Activated naive CD4-positive, alpha-beta T cell treated with anti-CD3 and anti-CD28 coated beads for 36 hours (primary cell): ENCODE results near the gene TFR2. TPM values are rescaled to one million over a fixed set of nuclear protein-coding genes. Genes with fewer than 3 reads are reported as not detected.

Experiments
- CTCF ChIA-PET: fragments of 350-600 bp; sonication (Branson Sonifier 250); formaldehyde crosslinking; loops from one replicate; lab custom pipeline; 2021; ENCODE audit warnings: antibody characterized with exemption; lab: Charles Lee
- DNase-seq: peaks from one replicate; pipeline ENCODE4 v3.0.0-alpha.2; 2020
- H3K27ac Mint-ChIP-seq: one replicate; pipeline ENCODE4 v1.8.0; 2021; ENCODE audit warnings: mild to moderate bottlenecking, mixed read lengths
- H3K27me3 Mint-ChIP-seq: one replicate; pipeline ENCODE4 v1.8.0; 2021; ENCODE audit warnings: low read depth, mixed read lengths
- H3K36me3 Mint-ChIP-seq: one replicate; pipeline ENCODE4 v1.8.0; 2021; ENCODE audit warnings: low read depth, mixed read lengths
- H3K4me1 Mint-ChIP-seq: one replicate; pipeline ENCODE4 v1.8.0; 2021; ENCODE audit warnings: low read depth, mixed read lengths
- H3K4me3 Mint-ChIP-seq: one replicate; pipeline ENCODE4 v1.8.0; 2021; ENCODE audit warnings: mild to moderate bottlenecking, moderate library complexity, mixed read lengths
- H3K9me3 Mint-ChIP-seq: one replicate; pipeline ENCODE4 v1.8.0; 2021; ENCODE audit warnings: mixed read lengths
- intact Hi-C: fragments of 100-400 bp; cut with micrococcal nuclease; formaldehyde crosslinking; loops from one replicate; pipeline ENCODE4 v1.15.1; 2023
- total RNA-seq, 2 experiments: library from RNA; stranded (reverse); gene quantifications; one replicate each; pipeline ENCODE4 v1.2.3, GENCODE V29; 2021

TFR2 gene
- total RNA-seq, 2 experiments from 2014 or later, result 4.2 to 5.1 TPM

- CTCF ChIA-PET, result interaction anchor here (0.6 to 3.0 kb wide), 3 partner anchors 9 to 54 kb away, joined by 3 to 17 read pairs (median 10); partner anchors contain the start of genes GIGYF1 and POP7
- no peaks in the 10 kb centered on the region for H3K27me3 Mint-ChIP-seq
- intact Hi-C loops, result no loop called here
- H3K27ac Mint-ChIP-seq, result no peak overlapping the region
- H3K36me3 Mint-ChIP-seq, result peaks cover 10% of the 10 kb centered on the region
- H3K4me1 Mint-ChIP-seq, result peaks cover 19% of the 10 kb centered on the region
- DNase-seq, result no peak
- no peak overlapping the region for H3K4me3 Mint-ChIP-seq
- H3K9me3 Mint-ChIP-seq, result no peaks in the 10 kb centered on the region
Measured at GRCh38 chr7:100683659-100684533, 42.5 kb upstream of the TFR2 start.

GRCh38 chr7:100682991-100683658, 41.8 kb upstream of the TFR2 start:
- Mint-ChIP-seq H3K9me3 (no peaks in the 10 kb centered on the region), H3K27ac (no peak overlapping the region), H3K4me1 (peaks cover 17% of the 10 kb centered on the region), H3K27me3 (no peaks in the 10 kb centered on the region), H3K4me3 (no peak overlapping the region), H3K36me3 (peaks cover 14% of the 10 kb centered on the region)
- DNase-seq, result no peak
- CTCF ChIA-PET, result interaction anchor here (0.6 to 3.0 kb wide), 5 partner anchors 9 to 75 kb away, joined by 3 to 17 read pairs (median 4); partner anchors contain the start of genes GIGYF1 and POP7
- intact Hi-C loops, result loop anchor here (1.0 kb wide), 1 partner anchor 9 kb away; no protein-coding TSS in a partner anchor

- H3K4me1 Mint-ChIP-seq, result peaks cover 16% of the 10 kb centered on the region
- no peaks in the 10 kb centered on the region for H3K9me3 Mint-ChIP-seq
- H3K27ac Mint-ChIP-seq, result no peak overlapping the region
- no peak overlapping the region for H3K4me3 Mint-ChIP-seq
- DNase-seq, result no peak
- CTCF ChIA-PET, result interaction anchor here (1.2 to 4.4 kb wide), 4 partner anchors 9 to 49 kb away, joined by 4 to 43 read pairs (median 14); partner anchors contain the start of genes GIGYF1 and POP7
- intact Hi-C loops, result loop anchor here (1.0 kb wide), 1 partner anchor 8 kb away; no protein-coding TSS in a partner anchor
- peaks cover 18% of the 10 kb centered on the region for H3K36me3 Mint-ChIP-seq
- H3K27me3 Mint-ChIP-seq, result no peaks in the 10 kb centered on the region
Measured at GRCh38 chr7:100682228-100682741, 40.9 kb upstream of the TFR2 start.

- Mint-ChIP-seq H3K27me3 (no peaks in the 10 kb centered on the region), H3K9me3 (no peaks in the 10 kb centered on the region), H3K36me3 (peaks cover 18% of the 10 kb centered on the region), H3K4me3 (no peak overlapping the region), H3K27ac (no peak overlapping the region), H3K4me1 (peaks cover 20% of the 10 kb centered on the region)
- DNase-seq, result no peak
- CTCF ChIA-PET, result interaction anchor here (0.5 to 4.4 kb wide), 3 partner anchors 7 to 24 kb away, joined by 3 to 43 read pairs (median 10); partner anchors contain the start of gene POP7
- intact Hi-C loops, result loop anchor here (1.0 kb wide), 1 partner anchor 7 kb away; no protein-coding TSS in a partner anchor
Measured at GRCh38 chr7:100681491-100682227, 40.3 kb upstream of the TFR2 start.

- H3K36me3 Mint-ChIP-seq, result peaks cover 22% of the 10 kb centered on the region
- H3K4me3 Mint-ChIP-seq, result no peak overlapping the region
- intact Hi-C loops, result no loop called here
- H3K4me1 Mint-ChIP-seq, result peaks cover 25% of the 10 kb centered on the region
- no peak overlapping the region for H3K27ac Mint-ChIP-seq
- CTCF ChIA-PET, result interaction anchor here (0.5 to 4.4 kb wide), 5 partner anchors 8 to 146 kb away, joined by 3 to 43 read pairs (median 4); partner anchors contain the start of gene POP7
- no peaks in the 10 kb centered on the region for H3K27me3 Mint-ChIP-seq
- no peaks in the 10 kb centered on the region for H3K9me3 Mint-ChIP-seq
- no peak for DNase-seq
Measured at GRCh38 chr7:100680576-100681271, 39.4 kb upstream of the TFR2 start.

GRCh38 chr7:100679927-100680575, 38.7 kb upstream of the TFR2 start:
- H3K9me3 Mint-ChIP-seq, result no peaks in the 10 kb centered on the region

GRCh38 chr7:100679129-100679926, 38.0 kb upstream of the TFR2 start:
- CTCF ChIA-PET, result interaction anchor here (4.4 kb wide), 1 partner anchor 12 kb away, joined by 43 read pairs; no protein-coding TSS in a partner anchor
- intact Hi-C loops, result loop anchor here (5.0 kb wide), 2 partner anchors 52 to 202 kb away; partner anchors contain the start of gene TSC22D4
- no peak for DNase-seq
- Mint-ChIP-seq H3K4me1 (peaks cover 25% of the 10 kb centered on the region), H3K36me3 (peaks cover 17% of the 10 kb centered on the region), H3K9me3 (no peaks in the 10 kb centered on the region), H3K27ac (peak overlapping the region; percentile 39), H3K27me3 (no peaks in the 10 kb centered on the region), H3K4me3 (no peak overlapping the region)

More at GRCh38 chr7:100679927-100680575, 38.7 kb upstream of the TFR2 start:
- H3K4me1 Mint-ChIP-seq, result peaks cover 25% of the 10 kb centered on the region
- H3K36me3 Mint-ChIP-seq, result peaks cover 16% of the 10 kb centered on the region
- peak overlapping the region; percentile 50 for H3K27ac Mint-ChIP-seq
- H3K27me3 Mint-ChIP-seq, result no peaks in the 10 kb centered on the region
- intact Hi-C loops, result loop anchor here (5.0 kb wide), 2 partner anchors 53 to 203 kb away; partner anchors contain the start of gene TSC22D4
- H3K4me3 Mint-ChIP-seq, result no peak overlapping the region
- CTCF ChIA-PET, result interaction anchor here (0.7 to 4.4 kb wide), 3 partner anchors 12 to 46 kb away, joined by 3 to 43 read pairs (median 4); partner anchors contain the start of gene POP7
- DNase-seq, result no peak

GRCh38 chr7:100678291-100678984, 37.1 kb upstream of the TFR2 start:
- Mint-ChIP-seq H3K27ac (peak overlapping the region; percentile 62), H3K27me3 (no peaks in the 10 kb centered on the region), H3K36me3 (peaks cover 19% of the 10 kb centered on the region), H3K4me3 (no peak overlapping the region), H3K4me1 (peaks cover 25% of the 10 kb centered on the region), H3K9me3 (no peaks in the 10 kb centered on the region)
- no peak for DNase-seq
- CTCF ChIA-PET, result interaction anchor here (1.2 to 4.4 kb wide), 2 partner anchors 13 to 27 kb away, joined by 6 to 43 read pairs; partner anchors contain the start of gene POP7
- intact Hi-C loops, result loop anchor here (5.0 kb wide), 2 partner anchors 51 to 201 kb away; partner anchors contain the start of gene TSC22D4
